ENCODE measurements around the gene TNS4. TPM values are rescaled to one million over a fixed set of nuclear protein-coding genes. Genes with fewer than 3 reads are reported as not detected.

TNS4 gene
- total and polyA plus RNA-seq, 2 donors (not counting 1 experiment from before 2014, with no cell fraction given), result under 0.01 to 0.05 TPM

- no peaks in the 10 kb centered on the region for H4K20me1 ChIP-seq (ENCODE audit: control insufficient read depth, extremely low read depth, insufficient read depth, low read length)
- H3K4me2 ChIP-seq (ENCODE audit: extremely low read depth, insufficient read depth, low read length), result no peak overlapping the region
- no peaks in the 10 kb centered on the region for H3K79me2 ChIP-seq (ENCODE audit: control insufficient read depth, insufficient read depth, low read length)
- TF ChIP-seq EZH2 (IDR thresholded peaks at IDR 0.05; ENCODE audit: low read length, missing control alignments) (no peak), CTCF (conservative IDR thresholded peaks at IDR 0.05 in 1 of 2, IDR thresholded peaks at IDR 0.05 in 1 of 2; ENCODE audit: low read depth in 1 of 2, low read length in 2 of 2) (no peak)
- no peak overlapping the region for H3K9ac ChIP-seq (ENCODE audit: insufficient read depth, low read length)
- DNase-seq (ENCODE audit: low read depth in 2 of 2), result no peak
- H2AFZ ChIP-seq (ENCODE audit: low read length), result no peak overlapping the region
- H3K4me3 ChIP-seq (replicated peaks in 1 of 4; ENCODE audit: control extremely low read depth in 1 of 4, insufficient read depth in 1 of 4, low read depth in 3 of 4, low read length in 4 of 4), result no peak overlapping the region
- H3K27ac ChIP-seq (ENCODE audit: insufficient read depth, low read length), result no peak overlapping the region
- no peaks in the 10 kb centered on the region for H3K27me3 ChIP-seq (ENCODE audit: control insufficient read depth, insufficient read depth, low read length)
- no peaks in the 10 kb centered on the region for H3K9me3 ChIP-seq (ENCODE audit: control insufficient read depth, insufficient read depth, low read depth, low read length)
- H3K36me3 ChIP-seq (ENCODE audit: control insufficient read depth, insufficient read depth, low read length), result no peaks in the 10 kb centered on the region
- peaks cover 11% of the 10 kb centered on the region for H3K4me1 ChIP-seq (ENCODE audit: control insufficient read depth, extremely low read depth, insufficient read depth, low read length)
These were observed 8.4 kb upstream of the TNS4 start for GRCh38 chr17:40509626-40510327.

GRCh38 chr17:40506786-40507185 lies 5.4 kb upstream of the TNS4 start:
- DNase-seq (ENCODE audit: low read depth in 2 of 2), result no peak
- peaks cover 3% of the 10 kb centered on the region for H3K27me3 ChIP-seq (ENCODE audit: control insufficient read depth, insufficient read depth, low read length)

GRCh38 chr17:40503154-40503553 lies 1.7 kb upstream of the TNS4 start:
- no peak overlapping the region for H3K27ac ChIP-seq (ENCODE audit: insufficient read depth, low read length)
- H3K4me2 ChIP-seq (ENCODE audit: extremely low read depth, insufficient read depth, low read length), result no peak overlapping the region
- H3K36me3 ChIP-seq (ENCODE audit: control insufficient read depth, insufficient read depth, low read length), result no peaks in the 10 kb centered on the region
- H3K9ac ChIP-seq (ENCODE audit: insufficient read depth, low read length), result no peak overlapping the region
- no peak overlapping the region for H2AFZ ChIP-seq (ENCODE audit: low read length)
- TF ChIP-seq EZH2 (IDR thresholded peaks at IDR 0.05; ENCODE audit: low read length, missing control alignments) (no peak), CTCF (conservative IDR thresholded peaks at IDR 0.05 in 1 of 2, IDR thresholded peaks at IDR 0.05 in 1 of 2; ENCODE audit: low read depth in 1 of 2, low read length in 2 of 2) (no peak)
- H3K4me3 ChIP-seq (replicated peaks in 1 of 4; ENCODE audit: control extremely low read depth in 1 of 4, insufficient read depth in 1 of 4, low read depth in 3 of 4, low read length in 4 of 4), result no peak overlapping the region
- no peaks in the 10 kb centered on the region for H3K79me2 ChIP-seq (ENCODE audit: control insufficient read depth, insufficient read depth, low read length)
- peaks cover 3% of the 10 kb centered on the region for H3K27me3 ChIP-seq (ENCODE audit: control insufficient read depth, insufficient read depth, low read length)
- H3K4me1 ChIP-seq (ENCODE audit: control insufficient read depth, extremely low read depth, insufficient read depth, low read length), result peaks cover 5% of the 10 kb centered on the region
- no peak for DNase-seq (ENCODE audit: low read depth in 2 of 2)
- no peaks in the 10 kb centered on the region for H3K9me3 ChIP-seq (ENCODE audit: control insufficient read depth, insufficient read depth, low read depth, low read length)
- H4K20me1 ChIP-seq (ENCODE audit: control insufficient read depth, extremely low read depth, insufficient read depth, low read length), result no peaks in the 10 kb centered on the region

More at GRCh38 chr17:40506786-40507185, 5.4 kb upstream of the TNS4 start:
- H3K4me3 ChIP-seq (replicated peaks in 1 of 4; ENCODE audit: control extremely low read depth in 1 of 4, insufficient read depth in 1 of 4, low read depth in 3 of 4, low read length in 4 of 4), result no peak overlapping the region
- no peak overlapping the region for H3K27ac ChIP-seq (ENCODE audit: insufficient read depth, low read length)
- H2AFZ ChIP-seq (ENCODE audit: low read length), result no peak overlapping the region
- no peak overlapping the region for H3K4me2 ChIP-seq (ENCODE audit: extremely low read depth, insufficient read depth, low read length)
- no peak for TF ChIP-seq CTCF (conservative IDR thresholded peaks at IDR 0.05 in 1 of 2, IDR thresholded peaks at IDR 0.05 in 1 of 2; ENCODE audit: low read depth in 1 of 2, low read length in 2 of 2)
- TF ChIP-seq EZH2 (IDR thresholded peaks at IDR 0.05; ENCODE audit: low read length, missing control alignments), result no peak
- H3K4me1 ChIP-seq (ENCODE audit: control insufficient read depth, extremely low read depth, insufficient read depth, low read length), result peaks cover 4% of the 10 kb centered on the region
- H3K79me2 ChIP-seq (ENCODE audit: control insufficient read depth, insufficient read depth, low read length), result no peaks in the 10 kb centered on the region
- no peaks in the 10 kb centered on the region for H3K9me3 ChIP-seq (ENCODE audit: control insufficient read depth, insufficient read depth, low read depth, low read length)
- no peaks in the 10 kb centered on the region for H3K36me3 ChIP-seq (ENCODE audit: control insufficient read depth, insufficient read depth, low read length)
- no peak overlapping the region for H3K9ac ChIP-seq (ENCODE audit: insufficient read depth, low read length)
- no peaks in the 10 kb centered on the region for H4K20me1 ChIP-seq (ENCODE audit: control insufficient read depth, extremely low read depth, insufficient read depth, low read length)

All from fibroblast of lung (primary cell).